ENCODE measurements around the gene URB1. TPM values are rescaled to one million over a fixed set of nuclear protein-coding genes. Genes with fewer than 3 reads are reported as not detected.

Gene URB1
- total and polyA plus RNA-seq, 2 experiments from 2014 or later = 3.4 to 10.1 TPM

DNA sequence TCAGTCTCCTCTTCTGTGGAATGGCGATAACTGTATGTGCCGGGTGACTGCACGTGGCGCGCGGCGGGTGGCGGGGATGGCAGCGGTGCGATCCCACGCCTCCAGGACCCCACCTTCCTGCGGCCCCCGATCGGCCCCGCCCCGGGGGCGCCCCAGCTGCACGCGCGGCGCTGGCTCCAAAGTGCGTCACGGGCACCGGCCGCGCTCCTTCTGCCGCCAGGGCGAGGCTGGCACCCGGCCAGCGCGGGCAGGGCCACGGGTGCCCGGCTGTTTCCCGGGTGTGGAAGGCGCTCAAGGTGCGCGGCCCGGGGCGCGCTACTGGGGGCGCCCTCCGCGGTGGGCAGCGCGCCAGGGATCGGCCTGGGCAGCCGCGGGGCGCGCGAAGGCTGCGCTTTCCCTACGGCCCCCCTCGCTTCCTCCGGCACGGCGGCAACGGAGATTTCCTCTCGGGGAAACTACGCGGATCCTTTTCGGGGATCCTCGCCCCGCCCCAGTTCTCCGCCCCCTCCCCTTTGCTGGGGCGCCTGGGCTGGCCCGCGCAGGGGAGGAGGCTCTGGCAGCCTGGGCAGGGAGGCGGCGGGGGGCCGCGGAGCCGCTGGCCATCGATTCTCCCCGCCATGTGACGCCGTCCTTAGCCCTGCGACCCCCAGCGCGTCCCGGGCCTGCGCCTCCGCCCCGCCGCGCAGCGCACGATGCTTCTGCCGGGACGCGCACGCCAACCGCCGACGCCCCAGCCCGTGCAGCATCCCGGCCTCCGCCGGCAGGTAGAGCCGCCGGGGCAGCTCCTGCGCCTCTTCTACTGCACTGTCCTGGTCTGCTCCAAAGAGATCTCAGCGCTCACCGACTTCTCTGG, 19.6 kb upstream of the URB1 start, which contains the start of gene EVA1C:
TSS of gene EVA1C (plus strand) at position 545 of the 853 bp plus-strand sequence. CDS start at position 693, 148 bp downstream.
- Histone ChIP-seq H4K20me1 (ENCODE audit: insufficient read depth, poor library complexity, severe bottlenecking) (no peaks in the 10 kb centered on the region), H3K27me3 (peaks cover 64% of the 10 kb centered on the region), H3K27ac (no peak within 1 kb of the TSS), H3K9me2 (replicated peaks; ENCODE audit: insufficient read depth) (no peaks in the 10 kb centered on the region), H3K4me2 (peak within 1 kb of the TSS; percentile 99), H3K79me2 (no peaks in the 10 kb centered on the region), H2AFZ (peak within 1 kb of the TSS; percentile 88), H3K4me3 (peak within 1 kb of the TSS; percentile 70), H3K9me3 (ENCODE audit: low read depth) (no peaks in the 10 kb centered on the region), H3K36me3 (replicated peaks; ENCODE audit: insufficient read depth, low read depth) (no peaks in the 10 kb centered on the region), H3K4me1 (ENCODE audit: insufficient read depth) (peaks cover 13% of the 10 kb centered on the region)
- peak; percentile 55 for DNase-seq (ENCODE audit: low spot score)
- TF ChIP-seq EZH2phosphoT487 (IDR thresholded peaks at IDR 0.05; ENCODE audit: low read depth, severe bottlenecking, unreplicated experiment) = no peak
- TF ChIP-seq CTCF (IDR thresholded peaks at IDR 0.05; ENCODE audit: poor library complexity) = peak; percentile 12
- 2% methylated on average over 22 of the region's 104 CpGs for WGBS (ENCODE audit: low lambda C conversion rate, missing lambda C conversion rate)

- Histone ChIP-seq H3K4me2 (peak overlapping the region; percentile 99), H3K4me1 (ENCODE audit: insufficient read depth) (peaks cover 13% of the 10 kb centered on the region), H3K27ac (no peak overlapping the region), H3K4me3 (peak overlapping the region; percentile 70), H4K20me1 (ENCODE audit: insufficient read depth, poor library complexity, severe bottlenecking) (no peaks in the 10 kb centered on the region), H3K9me2 (replicated peaks; ENCODE audit: insufficient read depth) (no peaks in the 10 kb centered on the region), H3K36me3 (replicated peaks; ENCODE audit: insufficient read depth, low read depth) (no peaks in the 10 kb centered on the region), H3K27me3 (peaks cover 64% of the 10 kb centered on the region), H3K9me3 (ENCODE audit: low read depth) (no peaks in the 10 kb centered on the region), H2AFZ (peak overlapping the region; percentile 88), H3K79me2 (no peaks in the 10 kb centered on the region)
- peak; percentile 54 for TF ChIP-seq EZH2 (IDR thresholded peaks at IDR 0.05; ENCODE audit: borderline replicate concordance)
- TF ChIP-seq CTCF (IDR thresholded peaks at IDR 0.05; ENCODE audit: poor library complexity) = no peak
- TF ChIP-seq EZH2phosphoT487 (IDR thresholded peaks at IDR 0.05; ENCODE audit: low read depth, severe bottlenecking, unreplicated experiment) = no peak
- 9% methylated on average over 55 of the region's 63 CpGs for WGBS (ENCODE audit: low lambda C conversion rate, missing lambda C conversion rate)
- peak; percentile 67 for DNase-seq (ENCODE audit: low spot score)
These were observed 18.7 kb upstream of the URB1 start for GRCh38 chr21:32411350-32412161.

DNA sequence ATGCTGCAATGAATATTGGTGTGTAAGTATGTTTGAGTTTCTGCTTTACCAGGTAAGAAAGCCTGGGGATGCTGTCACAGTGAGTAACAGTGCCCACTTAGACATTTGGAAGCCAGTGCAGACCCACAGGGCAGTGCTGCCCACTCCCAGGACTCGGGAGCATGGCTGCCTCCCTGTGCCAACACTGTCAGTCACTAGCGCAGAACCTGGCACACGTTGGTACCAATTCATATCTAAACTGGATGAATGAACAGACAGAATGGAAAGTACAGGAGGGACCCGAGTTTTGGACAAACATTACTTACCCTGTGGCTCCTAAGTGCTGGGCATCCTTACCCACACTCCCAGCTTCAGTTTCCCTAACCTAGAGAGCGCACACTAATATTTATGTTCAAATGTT, 18.1 kb upstream of the URB1 start:
- Histone ChIP-seq H3K79me2 (no peaks in the 10 kb centered on the region), H3K36me3 (replicated peaks; ENCODE audit: insufficient read depth, low read depth) (no peaks in the 10 kb centered on the region), H3K27ac (no peak overlapping the region), H3K4me1 (ENCODE audit: insufficient read depth) (peaks cover 13% of the 10 kb centered on the region), H4K20me1 (ENCODE audit: insufficient read depth, poor library complexity, severe bottlenecking) (no peaks in the 10 kb centered on the region), H3K27me3 (peaks cover 64% of the 10 kb centered on the region), H2AFZ (peak overlapping the region; percentile 88), H3K4me2 (peak overlapping the region; percentile 99), H3K9me3 (ENCODE audit: low read depth) (no peaks in the 10 kb centered on the region), H3K9me2 (replicated peaks; ENCODE audit: insufficient read depth) (no peaks in the 10 kb centered on the region), H3K4me3 (no peak overlapping the region)
- WGBS (ENCODE audit: low lambda C conversion rate, missing lambda C conversion rate) = 94% methylated on average over 5 of the region's 5 CpGs
- TF ChIP-seq CTCF (IDR thresholded peaks at IDR 0.05; ENCODE audit: poor library complexity) (no peak), EZH2 (IDR thresholded peaks at IDR 0.05; ENCODE audit: borderline replicate concordance) (no peak)
- no peak for DNase-seq (ENCODE audit: low spot score)

Measured in hepatocyte (in vitro differentiated cells).